ENCODE results near the gene AIF1L. TPM values are rescaled to one million over a fixed set of nuclear protein-coding genes. Genes with fewer than 3 reads are reported as not detected.
"Not testable (repeated sequence)": the region's sequence is repeated elsewhere in the genome, so short reads cannot be mapped to it uniquely, and the experiment has no call there.

Gene AIF1L
- total RNA-seq, 2 experiments from 2014 or later: 0.37 to 1.4 TPM

DNA sequence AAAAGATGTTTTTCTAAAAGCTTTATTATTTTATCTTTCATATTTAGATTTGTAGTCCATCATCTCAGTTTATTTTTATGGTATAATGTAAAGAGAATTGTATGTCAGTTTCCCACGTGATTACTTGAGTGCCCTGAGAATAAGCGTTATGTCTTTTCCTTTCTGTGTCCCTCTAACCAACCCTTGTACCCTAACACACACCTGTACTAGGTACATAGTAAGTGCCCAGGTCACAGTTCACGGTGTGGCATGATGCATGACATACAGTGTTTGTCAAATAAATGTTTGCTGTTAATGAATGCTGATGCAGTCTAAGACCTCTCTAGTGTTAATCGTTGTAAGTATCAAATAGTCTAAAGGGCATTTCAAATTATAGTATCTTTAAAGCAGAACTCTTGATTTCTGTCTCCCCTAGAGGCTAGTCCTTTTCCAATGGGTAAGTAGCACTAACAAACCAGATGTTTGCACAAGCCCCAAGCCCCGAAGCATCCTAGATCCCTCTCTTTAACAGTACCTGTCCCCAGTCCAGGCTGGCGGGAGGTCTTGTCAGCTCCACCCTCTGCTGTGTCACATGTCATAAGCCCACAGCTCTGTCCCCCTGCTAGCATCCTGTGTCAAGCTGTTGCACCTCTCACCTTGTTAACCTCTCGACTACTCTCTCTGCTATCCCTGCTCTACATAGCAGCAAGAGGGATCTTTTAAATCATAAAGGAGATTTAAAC lies 52.8 kb downstream of the AIF1L start:
- H3K27ac Mint-ChIP-seq: peak overlapping the region; percentile 31
- peaks cover 14% of the 10 kb centered on the region for H3K4me1 Mint-ChIP-seq
- DNase-seq: no peak
- no peak overlapping the region for H3K4me3 Mint-ChIP-seq
- no peaks in the 10 kb centered on the region for H3K27me3 Mint-ChIP-seq
- ChIA-PET POLR2A (no interaction called here), CTCF (interaction anchor here (0.9 to 1.2 kb wide), 2 partner anchors 12 to 24 kb away, joined by 3 read pairs; no protein-coding TSS in a partner anchor)
- H3K36me3 Mint-ChIP-seq (ENCODE audit: low read depth): peaks cover 64% of the 10 kb centered on the region
- no peaks in the 10 kb centered on the region for H3K9me3 Mint-ChIP-seq

DNA sequence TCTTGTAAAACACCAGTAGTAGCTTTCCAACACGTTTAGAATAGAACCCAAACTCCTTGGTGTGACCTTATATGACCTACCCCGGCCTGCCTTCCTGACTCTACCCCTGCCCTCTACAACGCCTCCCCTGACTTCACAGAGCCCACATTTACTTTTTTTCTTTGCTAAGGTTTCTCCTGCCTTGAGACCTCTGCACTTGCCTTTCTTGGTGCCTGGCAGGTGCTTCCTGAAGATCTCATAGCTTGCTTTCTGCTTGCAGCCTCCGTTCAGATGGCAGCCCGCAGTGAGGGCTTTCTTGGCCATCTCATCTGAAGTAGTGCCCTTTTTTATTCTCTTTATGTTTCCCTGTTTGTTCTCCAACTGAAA lies 53.3 kb downstream of the AIF1L start:
- H3K27ac Mint-ChIP-seq: peak overlapping the region; percentile 31
- peaks cover 65% of the 10 kb centered on the region for H3K36me3 Mint-ChIP-seq (ENCODE audit: low read depth)
- H3K9me3 Mint-ChIP-seq: no peaks in the 10 kb centered on the region
- ChIA-PET POLR2A (no interaction called here), CTCF (interaction anchor here (0.9 kb wide), 1 partner anchor 25 kb away, joined by 3 read pairs; no protein-coding TSS in a partner anchor)
- H3K27me3 Mint-ChIP-seq: no peaks in the 10 kb centered on the region
- DNase-seq: no peak
- no peak overlapping the region for H3K4me3 Mint-ChIP-seq
- peaks cover 14% of the 10 kb centered on the region for H3K4me1 Mint-ChIP-seq

- no peaks in the 10 kb centered on the region for H3K27me3 Mint-ChIP-seq
- DNase-seq: no peak
- peaks cover 14% of the 10 kb centered on the region for H3K4me1 Mint-ChIP-seq
- no peaks in the 10 kb centered on the region for H3K9me3 Mint-ChIP-seq
- ChIA-PET CTCF (no interaction called here), POLR2A (no interaction called here)
- no peak overlapping the region for H3K4me3 Mint-ChIP-seq
- no peak overlapping the region for H3K27ac Mint-ChIP-seq
- peaks cover 50% of the 10 kb centered on the region for H3K36me3 Mint-ChIP-seq (ENCODE audit: low read depth)
Observed at GRCh38 chr9:131153595-131153994, 57.3 kb downstream of the AIF1L start.

- not testable (repeated sequence) for H3K9me3 Mint-ChIP-seq
Observed at GRCh38 chr9:131158673-131159072, 62.3 kb downstream of the AIF1L start.

GRCh38 chr9:131160416-131161112 lies 64.2 kb downstream of the AIF1L start:
- ChIA-PET POLR2A (interaction anchor here (0.6 kb wide), 1 partner anchor 207 kb away, joined by 4 read pairs; no protein-coding TSS in a partner anchor), CTCF (no interaction called here)
- no peak overlapping the region for H3K4me3 Mint-ChIP-seq
- no peaks in the 10 kb centered on the region for H3K9me3 Mint-ChIP-seq
- H3K4me1 Mint-ChIP-seq: no peaks in the 10 kb centered on the region
- peaks cover 44% of the 10 kb centered on the region for H3K36me3 Mint-ChIP-seq (ENCODE audit: low read depth)
- no peaks in the 10 kb centered on the region for H3K27me3 Mint-ChIP-seq
- no peak overlapping the region for H3K27ac Mint-ChIP-seq
- DNase-seq: no peak

More at GRCh38 chr9:131158673-131159072, 62.3 kb downstream of the AIF1L start:
- DNase-seq, H3K27me3 Mint-ChIP-seq, H3K4me3 Mint-ChIP-seq, POLR2A ChIA-PET, H3K27ac Mint-ChIP-seq, H3K4me1 Mint-ChIP-seq: not testable (repeated sequence)
- peaks cover 44% of the 10 kb centered on the region for H3K36me3 Mint-ChIP-seq (ENCODE audit: low read depth)
- CTCF ChIA-PET: interaction anchor here (0.8 kb wide), 2 partner anchors 16 to 178 kb away, joined by 3 read pairs; no protein-coding TSS in a partner anchor

DNA sequence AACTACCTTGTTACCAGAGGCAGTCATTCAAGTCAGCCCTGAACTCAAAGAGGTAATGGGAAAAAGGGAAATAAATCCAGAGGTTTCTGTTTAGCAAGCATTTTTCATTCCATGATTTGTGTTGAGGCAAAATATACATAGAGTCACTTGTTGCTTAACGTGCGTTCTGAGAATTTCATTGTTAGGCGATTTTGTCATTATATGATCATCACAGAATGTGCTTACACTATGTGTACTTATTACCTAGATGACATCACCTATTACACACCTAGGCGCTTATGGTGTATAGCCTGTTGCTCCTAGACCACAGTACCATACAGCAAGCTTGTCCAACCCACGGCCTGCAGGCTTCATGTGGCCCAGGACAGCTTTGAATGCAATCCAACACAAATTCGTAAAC lies 65.3 kb downstream of the AIF1L start:
- H3K36me3 Mint-ChIP-seq (ENCODE audit: low read depth): peaks cover 47% of the 10 kb centered on the region
- no peak overlapping the region for H3K27ac Mint-ChIP-seq
- ChIA-PET CTCF (no interaction called here), POLR2A (no interaction called here)
- no peak for DNase-seq
- H3K4me1 Mint-ChIP-seq: no peaks in the 10 kb centered on the region
- H3K9me3 Mint-ChIP-seq: no peaks in the 10 kb centered on the region
- no peak overlapping the region for H3K4me3 Mint-ChIP-seq
- no peaks in the 10 kb centered on the region for H3K27me3 Mint-ChIP-seq

GRCh38 chr9:131162886-131163285 lies 66.6 kb downstream of the AIF1L start:
- Mint-ChIP-seq H3K27me3 (no peaks in the 10 kb centered on the region), H3K9me3 (no peaks in the 10 kb centered on the region), H3K36me3 (ENCODE audit: low read depth) (peaks cover 58% of the 10 kb centered on the region), H3K4me1 (peaks cover 4% of the 10 kb centered on the region), H3K27ac (no peak overlapping the region), H3K4me3 (no peak overlapping the region)
- POLR2A ChIA-PET: no interaction called here
- no peak for DNase-seq
- CTCF ChIA-PET: no interaction called here

GRCh38 chr9:131165523-131165922 lies 69.2 kb downstream of the AIF1L start:
- H3K27ac Mint-ChIP-seq: no peak overlapping the region
- H3K27me3 Mint-ChIP-seq: no peaks in the 10 kb centered on the region
- ChIA-PET CTCF (no interaction called here), POLR2A (no interaction called here)
- peaks cover 51% of the 10 kb centered on the region for H3K36me3 Mint-ChIP-seq (ENCODE audit: low read depth)
- H3K9me3 Mint-ChIP-seq: no peaks in the 10 kb centered on the region
- H3K4me3 Mint-ChIP-seq: no peak overlapping the region
- peaks cover 9% of the 10 kb centered on the region for H3K4me1 Mint-ChIP-seq
- DNase-seq: no peak

- peak overlapping the region; percentile 39 for H3K27ac Mint-ChIP-seq
- H3K27me3 Mint-ChIP-seq: no peaks in the 10 kb centered on the region
- no peak overlapping the region for H3K4me3 Mint-ChIP-seq
- ChIA-PET CTCF (interaction anchor here (0.6 to 1.3 kb wide), 4 partner anchors 48 to 169 kb away, joined by 3 to 5 read pairs (median 4); partner anchors contain the start of gene PLPP7), POLR2A (no interaction called here)
- H3K9me3 Mint-ChIP-seq: peaks cover 4% of the 10 kb centered on the region
- peaks cover 9% of the 10 kb centered on the region for H3K4me1 Mint-ChIP-seq
- H3K36me3 Mint-ChIP-seq (ENCODE audit: low read depth): peaks cover 57% of the 10 kb centered on the region
- no peak for DNase-seq
Observed at GRCh38 chr9:131167146-131167692, 70.9 kb downstream of the AIF1L start.

GRCh38 chr9:131167936-131168335 lies 71.6 kb downstream of the AIF1L start:
- Mint-ChIP-seq H3K4me1 (peaks cover 9% of the 10 kb centered on the region), H3K9me3 (peaks cover 4% of the 10 kb centered on the region), H3K27ac (peak overlapping the region; percentile 39), H3K27me3 (no peaks in the 10 kb centered on the region), H3K4me3 (no peak overlapping the region), H3K36me3 (ENCODE audit: low read depth) (peaks cover 58% of the 10 kb centered on the region)
- ChIA-PET CTCF (interaction anchor here (0.6 to 1.3 kb wide), 2 partner anchors 48 to 122 kb away, joined by 3 to 4 read pairs; partner anchors contain the start of gene PLPP7), POLR2A (no interaction called here)
- no peak for DNase-seq

- peaks cover 9% of the 10 kb centered on the region for H3K4me1 Mint-ChIP-seq
- peaks cover 50% of the 10 kb centered on the region for H3K36me3 Mint-ChIP-seq (ENCODE audit: low read depth)
- H3K9me3 Mint-ChIP-seq: peaks cover 4% of the 10 kb centered on the region
- no peaks in the 10 kb centered on the region for H3K27me3 Mint-ChIP-seq
- POLR2A ChIA-PET: no interaction called here
- no peak overlapping the region for H3K4me3 Mint-ChIP-seq
- DNase-seq: no peak
- H3K27ac Mint-ChIP-seq: no peak overlapping the region
- CTCF ChIA-PET: no interaction called here
Observed at GRCh38 chr9:131169563-131170240, 73.4 kb downstream of the AIF1L start.
